ENCODE measurements around the gene RFXANK. TPM values are rescaled to one million over a fixed set of nuclear protein-coding genes. Genes with fewer than 3 reads are reported as not detected.

RFXANK gene
- total and polyA plus RNA-seq, 9 of the 15 experiments (the other 6 are each of a cell fraction or from before 2014, with no cell fraction given), result 68.6 to 181 (median 150) TPM

DNA sequence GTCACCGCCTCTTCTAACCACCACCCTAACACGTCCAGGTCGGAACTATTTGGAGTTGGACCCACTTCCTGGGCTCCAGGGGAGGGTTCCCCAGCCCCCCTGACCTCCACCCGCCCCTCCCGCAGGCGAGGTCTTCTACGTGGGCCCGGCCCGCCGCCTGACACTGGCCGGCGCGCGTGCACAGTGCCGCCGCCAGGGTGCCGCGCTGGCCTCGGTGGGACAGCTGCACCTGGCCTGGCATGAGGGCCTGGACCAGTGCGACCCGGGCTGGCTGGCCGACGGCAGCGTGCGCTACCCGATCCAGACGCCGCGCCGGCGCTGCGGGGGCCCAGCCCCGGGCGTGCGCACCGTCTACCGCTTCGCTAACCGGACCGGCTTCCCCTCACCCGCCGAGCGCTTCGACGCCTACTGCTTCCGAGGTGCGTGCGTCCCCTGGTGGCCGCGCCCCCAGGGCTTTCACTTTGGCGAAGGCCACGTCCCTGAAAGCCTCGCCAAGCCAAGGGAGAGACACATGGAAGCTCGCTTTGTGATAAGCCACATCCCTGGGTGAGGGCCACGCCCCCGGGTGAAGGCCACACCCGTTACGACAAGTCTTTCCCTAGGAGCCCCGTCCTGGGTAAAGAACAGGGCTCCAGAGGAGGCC, 32.9 kb downstream of the RFXANK start (continued):
- TF ChIP-seq ASH1L (IDR thresholded peaks at IDR 0.05; ENCODE audit: borderline replicate concordance, low read depth, partially characterized antibody) (no peak), MCM3 (IDR thresholded peaks at IDR 0.05) (no peak), NR4A1 (CRISPR knock-in tag; IDR thresholded peaks at IDR 0.05) (no peak), NR4A1 (tag; IDR thresholded peaks at IDR 0.05) (peak; percentile 66; the same call in 1 of the 2 replicates), PHF20 (IDR thresholded peaks at IDR 0.05; ENCODE audit: partially characterized antibody) (peak; percentile 54), TFAM (CRISPR knock-in tag; conservative IDR thresholded peaks at IDR 0.05) (no peak), JUN (IDR thresholded peaks at IDR 0.05; ENCODE audit: borderline replicate concordance, low read depth, low read length) (peak; percentile 62; the same call in 1 of the 2 replicates), JUN (CRISPR knock-in tag; IDR thresholded peaks at IDR 0.05; ENCODE audit: borderline replicate concordance) (peak; percentile 98), SMAD4 (CRISPR knock-in tag; conservative IDR thresholded peaks at IDR 0.05) (peak; percentile 86), RNF2 (IDR thresholded peaks at IDR 0.05) (peak; percentile 86), HNRNPK (IDR thresholded peaks at IDR 0.05; ENCODE audit: low read depth, low read length, poor library complexity, severe bottlenecking) (no peak), STAT5B (CRISPR knock-in tag; IDR thresholded peaks at IDR 0.05) (no peak), ARID1B (IDR thresholded peaks at IDR 0.05) (0 out of 2 replicates have a peak, but pooled peaks have one; percentile 23), SIN3A (IDR thresholded peaks at IDR 0.05; ENCODE audit: borderline replicate concordance in 2 of 2, control insufficient read depth in 1 of 2, low read depth in 2 of 2, low read length in 2 of 2) (peak; percentile 45 to 50; a peak in 2 of 4 replicates)
- TF ChIP-seq, protein P1, sequence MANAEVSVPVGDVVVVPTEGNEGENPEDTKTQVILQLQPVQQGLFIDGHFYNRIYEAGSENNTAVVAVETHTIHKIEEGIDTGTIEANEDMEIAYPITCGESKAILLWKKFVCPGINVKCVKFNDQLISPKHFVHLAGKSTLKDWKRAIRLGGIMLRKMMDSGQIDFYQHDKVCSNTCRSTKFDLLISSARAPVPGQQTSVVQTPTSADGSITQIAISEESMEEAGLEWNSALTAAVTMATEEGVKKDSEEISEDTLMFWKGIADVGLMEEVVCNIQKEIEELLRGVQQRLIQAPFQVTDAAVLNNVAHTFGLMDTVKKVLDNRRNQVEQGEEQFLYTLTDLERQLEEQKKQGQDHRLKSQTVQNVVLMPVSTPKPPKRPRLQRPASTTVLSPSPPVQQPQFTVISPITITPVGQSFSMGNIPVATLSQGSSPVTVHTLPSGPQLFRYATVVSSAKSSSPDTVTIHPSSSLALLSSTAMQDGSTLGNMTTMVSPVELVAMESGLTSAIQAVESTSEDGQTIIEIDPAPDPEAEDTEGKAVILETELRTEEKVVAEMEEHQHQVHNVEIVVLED (CRISPR knock-in tag; IDR thresholded peaks at IDR 0.05), result peak; percentile 48
- TF ChIP-seq, protein P2, sequence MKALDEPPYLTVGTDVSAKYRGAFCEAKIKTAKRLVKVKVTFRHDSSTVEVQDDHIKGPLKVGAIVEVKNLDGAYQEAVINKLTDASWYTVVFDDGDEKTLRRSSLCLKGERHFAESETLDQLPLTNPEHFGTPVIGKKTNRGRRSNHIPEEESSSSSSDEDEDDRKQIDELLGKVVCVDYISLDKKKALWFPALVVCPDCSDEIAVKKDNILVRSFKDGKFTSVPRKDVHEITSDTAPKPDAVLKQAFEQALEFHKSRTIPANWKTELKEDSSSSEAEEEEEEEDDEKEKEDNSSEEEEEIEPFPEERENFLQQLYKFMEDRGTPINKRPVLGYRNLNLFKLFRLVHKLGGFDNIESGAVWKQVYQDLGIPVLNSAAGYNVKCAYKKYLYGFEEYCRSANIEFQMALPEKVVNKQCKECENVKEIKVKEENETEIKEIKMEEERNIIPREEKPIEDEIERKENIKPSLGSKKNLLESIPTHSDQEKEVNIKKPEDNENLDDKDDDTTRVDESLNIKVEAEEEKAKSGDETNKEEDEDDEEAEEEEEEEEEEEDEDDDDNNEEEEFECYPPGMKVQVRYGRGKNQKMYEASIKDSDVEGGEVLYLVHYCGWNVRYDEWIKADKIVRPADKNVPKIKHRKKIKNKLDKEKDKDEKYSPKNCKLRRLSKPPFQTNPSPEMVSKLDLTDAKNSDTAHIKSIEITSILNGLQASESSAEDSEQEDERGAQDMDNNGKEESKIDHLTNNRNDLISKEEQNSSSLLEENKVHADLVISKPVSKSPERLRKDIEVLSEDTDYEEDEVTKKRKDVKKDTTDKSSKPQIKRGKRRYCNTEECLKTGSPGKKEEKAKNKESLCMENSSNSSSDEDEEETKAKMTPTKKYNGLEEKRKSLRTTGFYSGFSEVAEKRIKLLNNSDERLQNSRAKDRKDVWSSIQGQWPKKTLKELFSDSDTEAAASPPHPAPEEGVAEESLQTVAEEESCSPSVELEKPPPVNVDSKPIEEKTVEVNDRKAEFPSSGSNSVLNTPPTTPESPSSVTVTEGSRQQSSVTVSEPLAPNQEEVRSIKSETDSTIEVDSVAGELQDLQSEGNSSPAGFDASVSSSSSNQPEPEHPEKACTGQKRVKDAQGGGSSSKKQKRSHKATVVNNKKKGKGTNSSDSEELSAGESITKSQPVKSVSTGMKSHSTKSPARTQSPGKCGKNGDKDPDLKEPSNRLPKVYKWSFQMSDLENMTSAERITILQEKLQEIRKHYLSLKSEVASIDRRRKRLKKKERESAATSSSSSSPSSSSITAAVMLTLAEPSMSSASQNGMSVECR (CRISPR knock-in tag; IDR thresholded peaks at IDR 0.05), result peak; percentile 63; the same call in 1 of the 2 replicates
- TF ChIP-seq, protein P3, sequence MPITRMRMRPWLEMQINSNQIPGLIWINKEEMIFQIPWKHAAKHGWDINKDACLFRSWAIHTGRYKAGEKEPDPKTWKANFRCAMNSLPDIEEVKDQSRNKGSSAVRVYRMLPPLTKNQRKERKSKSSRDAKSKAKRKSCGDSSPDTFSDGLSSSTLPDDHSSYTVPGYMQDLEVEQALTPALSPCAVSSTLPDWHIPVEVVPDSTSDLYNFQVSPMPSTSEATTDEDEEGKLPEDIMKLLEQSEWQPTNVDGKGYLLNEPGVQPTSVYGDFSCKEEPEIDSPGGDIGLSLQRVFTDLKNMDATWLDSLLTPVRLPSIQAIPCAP (CRISPR knock-in tag; IDR thresholded peaks at IDR 0.05; ENCODE audit: borderline replicate concordance), result peak; percentile 36; the same call in 1 of the 2 replicates

All from K562 (cell line).